Lower lobe of right lung (tissue), 2 donors: Measurements from ENCODE around the gene CERKL. TPM values are rescaled to one million over a fixed set of nuclear protein-coding genes. Genes with fewer than 3 reads are reported as not detected.

Source experiments
- ATAC-seq, 2 donors: fragments of 200-7000 bp; cut with Tn5 transposase; one replicate each; pipeline ENCODE4 v1.9.1; 2020 to 2022; ENCODE audit warnings: mild to moderate bottlenecking in 2 of 2, moderate library complexity in 2 of 2
- DNase-seq: peaks from one replicate; pipeline ENCODE4 v3.0.0-alpha.2; 2020
- H3K27ac ChIP-seq: fragments of 200-600 bp; one replicate; pipeline ENCODE4 v1.8.0; 2022
- H3K27me3 ChIP-seq: fragments of 200-600 bp; one replicate; pipeline ENCODE4 v1.8.0; 2022; ENCODE audit warnings: low read depth
- H3K36me3 ChIP-seq: fragments of 200-600 bp; one replicate; pipeline ENCODE4 v1.8.0; 2022; ENCODE audit warnings: mild to moderate bottlenecking
- H3K4me1 ChIP-seq: fragments of 200-600 bp; one replicate; pipeline ENCODE4 v1.8.0; 2022
- H3K4me3 ChIP-seq: fragments of 200-600 bp; one replicate; pipeline ENCODE4 v1.8.0; 2022; ENCODE audit warnings: mild to moderate bottlenecking
- H3K9me3 ChIP-seq: fragments of 200-600 bp; one replicate; pipeline ENCODE4 v1.8.0; 2022
- intact Hi-C: fragments of 100-400 bp; cut with DNase I; formaldehyde crosslinking; loops from one replicate; pipeline ENCODE4 v1.11.0; 2022
- total RNA-seq: library from RNA; stranded (reverse); fragmentation: NEBNext Ultra II Directional; extraction: Animal tissue kit (Norgen Biotek cat#: 25700); gene quantifications from one replicate; pipeline ENCODE4 v1.2.1, GENCODE V29; 2021
- TF ChIP-seq, protein P1 (sequence below): fragments of 200-600 bp; IDR thresholded peaks from one replicate; pipeline ENCODE4 v1.8.0; 2022; ENCODE audit warnings: antibody characterized with exemption, mild to moderate bottlenecking
- donor health status: DM: no; HTN: yes; CAD: no; lungs with severe emphysema.

The CERKL gene
- total RNA-seq, 1 donor from 2014 or later, result 1.7 TPM

DNA sequence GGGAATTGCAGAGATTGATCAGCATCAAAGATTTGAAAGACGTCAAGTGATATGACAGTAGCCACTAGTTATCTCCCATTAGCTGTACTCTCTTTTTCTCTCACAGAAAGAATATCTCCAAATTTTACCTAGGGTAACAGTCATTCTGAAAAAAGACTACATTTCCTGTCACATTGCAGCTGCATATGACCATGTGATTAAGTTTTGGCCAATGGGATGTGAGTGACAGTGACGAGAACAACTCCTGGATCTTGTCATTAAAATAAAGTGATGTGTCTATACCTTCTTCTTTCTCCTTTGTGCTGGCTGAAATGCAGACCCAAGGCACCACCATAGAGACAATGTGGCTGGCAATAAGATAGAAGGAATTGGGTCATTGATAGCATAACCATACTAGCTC, 34.0 kb upstream of the CERKL start:
- ATAC-seq, result no peak
- Histone ChIP-seq H3K36me3 (no peaks in the 10 kb centered on the region), H3K9me3 (no peaks in the 10 kb centered on the region), H3K4me1 (no peaks in the 10 kb centered on the region), H3K27me3 (peaks cover 12% of the 10 kb centered on the region), H3K4me3 (no peak overlapping the region), H3K27ac (no peak overlapping the region)
- DNase-seq, result no peak
- intact Hi-C loops, result no loop called here
- TF ChIP-seq, protein P1, sequence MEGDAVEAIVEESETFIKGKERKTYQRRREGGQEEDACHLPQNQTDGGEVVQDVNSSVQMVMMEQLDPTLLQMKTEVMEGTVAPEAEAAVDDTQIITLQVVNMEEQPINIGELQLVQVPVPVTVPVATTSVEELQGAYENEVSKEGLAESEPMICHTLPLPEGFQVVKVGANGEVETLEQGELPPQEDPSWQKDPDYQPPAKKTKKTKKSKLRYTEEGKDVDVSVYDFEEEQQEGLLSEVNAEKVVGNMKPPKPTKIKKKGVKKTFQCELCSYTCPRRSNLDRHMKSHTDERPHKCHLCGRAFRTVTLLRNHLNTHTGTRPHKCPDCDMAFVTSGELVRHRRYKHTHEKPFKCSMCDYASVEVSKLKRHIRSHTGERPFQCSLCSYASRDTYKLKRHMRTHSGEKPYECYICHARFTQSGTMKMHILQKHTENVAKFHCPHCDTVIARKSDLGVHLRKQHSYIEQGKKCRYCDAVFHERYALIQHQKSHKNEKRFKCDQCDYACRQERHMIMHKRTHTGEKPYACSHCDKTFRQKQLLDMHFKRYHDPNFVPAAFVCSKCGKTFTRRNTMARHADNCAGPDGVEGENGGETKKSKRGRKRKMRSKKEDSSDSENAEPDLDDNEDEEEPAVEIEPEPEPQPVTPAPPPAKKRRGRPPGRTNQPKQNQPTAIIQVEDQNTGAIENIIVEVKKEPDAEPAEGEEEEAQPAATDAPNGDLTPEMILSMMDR, result no peak

DNA sequence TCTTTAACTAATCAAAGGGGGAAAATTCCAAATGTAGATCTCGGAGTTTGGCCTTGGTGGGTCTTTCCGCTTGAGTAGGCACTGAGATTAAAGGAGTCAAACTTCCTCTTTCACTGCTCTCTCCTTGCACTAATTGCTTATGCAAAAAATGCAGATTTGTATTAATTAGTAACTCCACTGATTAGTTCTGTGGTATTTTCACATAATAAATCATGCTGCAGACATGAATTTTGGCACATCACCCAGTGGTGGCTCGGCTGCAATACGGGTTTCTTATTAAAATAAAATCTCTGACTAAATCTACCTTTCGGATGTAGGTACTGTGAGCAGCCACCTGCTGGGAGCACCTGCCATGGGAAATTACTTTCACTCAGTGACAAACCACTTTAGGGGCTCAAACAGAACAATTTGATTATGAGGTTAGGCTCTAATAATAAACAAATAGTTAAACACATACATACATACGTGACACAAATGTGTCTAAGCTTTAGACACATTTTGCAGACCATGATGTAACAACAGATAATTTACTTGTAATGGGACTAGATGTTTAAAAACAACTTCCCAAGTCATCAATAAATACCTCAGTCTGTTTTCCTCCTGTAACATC, 29.8 kb upstream of the CERKL start:
- Histone ChIP-seq H3K27me3 (peaks cover 53% of the 10 kb centered on the region), H3K9me3 (no peaks in the 10 kb centered on the region), H3K4me3 (no peak overlapping the region), H3K4me1 (peaks cover 17% of the 10 kb centered on the region), H3K27ac (no peak overlapping the region), H3K36me3 (no peaks in the 10 kb centered on the region)
- DNase-seq, result no peak
- TF ChIP-seq, protein P1, result no peak
- intact Hi-C loops, result no loop called here
- ATAC-seq, result no peak

DNA sequence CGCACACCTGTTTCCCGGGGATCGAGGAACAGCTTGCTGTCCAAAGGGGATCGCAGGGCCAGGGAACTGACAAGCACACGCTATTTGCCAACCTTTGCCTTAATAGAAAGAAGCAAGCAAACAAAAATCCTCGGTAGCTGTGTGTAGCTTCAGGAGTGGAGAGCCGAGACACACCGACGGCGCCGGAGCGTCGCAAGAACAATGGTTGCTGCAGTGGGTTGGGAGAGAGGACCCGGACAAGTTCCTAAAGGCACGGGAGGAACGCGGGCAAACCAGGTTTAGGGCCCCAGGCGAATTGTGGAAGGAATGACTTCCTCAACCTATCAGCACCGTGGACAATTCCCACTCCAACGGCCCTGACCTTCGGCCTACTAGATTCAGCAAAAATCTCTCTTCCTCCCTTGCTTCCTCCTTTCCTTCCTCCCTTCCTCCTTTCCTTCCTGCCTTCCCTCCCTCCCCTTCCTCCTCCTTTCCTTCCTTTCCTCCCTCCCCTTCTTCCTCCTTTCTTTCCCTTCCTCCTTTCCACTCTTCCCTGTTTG, 28.3 kb upstream of the CERKL start:
- TF ChIP-seq, protein P1, result no peak
- ATAC-seq (no peak), DNase-seq (no peak)
- H3K4me1 ChIP-seq, result peaks cover 26% of the 10 kb centered on the region
- H3K9me3 ChIP-seq, result no peaks in the 10 kb centered on the region
- no peak overlapping the region for H3K27ac ChIP-seq
- no peak overlapping the region for H3K4me3 ChIP-seq
- H3K36me3 ChIP-seq, result no peaks in the 10 kb centered on the region
- peaks cover 67% of the 10 kb centered on the region for H3K27me3 ChIP-seq
- intact Hi-C loops, result no loop called here

DNA sequence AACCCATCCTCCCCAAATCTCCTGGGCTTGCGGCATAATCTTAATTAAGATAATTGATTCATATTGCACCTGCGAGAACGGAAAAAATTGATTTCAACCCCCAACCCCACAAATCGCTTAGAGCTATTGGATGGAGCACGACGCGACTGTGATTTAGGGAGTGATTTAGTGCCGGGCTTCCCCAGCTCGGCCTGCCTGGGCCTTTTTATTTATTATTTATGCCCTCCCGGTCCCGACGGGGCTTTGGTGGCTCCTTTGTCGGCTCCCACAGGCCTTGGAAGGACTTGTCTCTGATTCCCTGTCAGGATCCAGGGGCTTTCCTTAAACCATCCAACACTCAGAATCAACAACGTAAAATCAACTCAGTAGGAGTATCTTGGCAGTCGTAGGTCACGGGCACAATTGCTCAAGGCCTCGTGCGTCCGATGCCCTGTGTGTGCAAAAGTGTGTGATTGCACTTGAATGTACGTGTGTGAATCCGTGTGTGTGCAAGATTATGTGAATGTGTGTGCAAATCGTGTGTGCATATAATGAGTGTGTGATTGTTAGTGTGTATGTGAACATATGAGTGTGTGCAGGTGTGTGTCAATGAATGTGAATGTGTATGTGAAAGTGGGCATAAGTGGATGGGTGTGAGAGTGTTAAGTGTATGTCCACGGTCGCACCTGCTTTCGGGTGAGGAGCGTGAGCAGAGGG, 27.7 kb upstream of the CERKL start:
- H3K27me3 ChIP-seq, result peaks cover 73% of the 10 kb centered on the region
- no peak for DNase-seq
- no peak overlapping the region for H3K4me3 ChIP-seq

DNA sequence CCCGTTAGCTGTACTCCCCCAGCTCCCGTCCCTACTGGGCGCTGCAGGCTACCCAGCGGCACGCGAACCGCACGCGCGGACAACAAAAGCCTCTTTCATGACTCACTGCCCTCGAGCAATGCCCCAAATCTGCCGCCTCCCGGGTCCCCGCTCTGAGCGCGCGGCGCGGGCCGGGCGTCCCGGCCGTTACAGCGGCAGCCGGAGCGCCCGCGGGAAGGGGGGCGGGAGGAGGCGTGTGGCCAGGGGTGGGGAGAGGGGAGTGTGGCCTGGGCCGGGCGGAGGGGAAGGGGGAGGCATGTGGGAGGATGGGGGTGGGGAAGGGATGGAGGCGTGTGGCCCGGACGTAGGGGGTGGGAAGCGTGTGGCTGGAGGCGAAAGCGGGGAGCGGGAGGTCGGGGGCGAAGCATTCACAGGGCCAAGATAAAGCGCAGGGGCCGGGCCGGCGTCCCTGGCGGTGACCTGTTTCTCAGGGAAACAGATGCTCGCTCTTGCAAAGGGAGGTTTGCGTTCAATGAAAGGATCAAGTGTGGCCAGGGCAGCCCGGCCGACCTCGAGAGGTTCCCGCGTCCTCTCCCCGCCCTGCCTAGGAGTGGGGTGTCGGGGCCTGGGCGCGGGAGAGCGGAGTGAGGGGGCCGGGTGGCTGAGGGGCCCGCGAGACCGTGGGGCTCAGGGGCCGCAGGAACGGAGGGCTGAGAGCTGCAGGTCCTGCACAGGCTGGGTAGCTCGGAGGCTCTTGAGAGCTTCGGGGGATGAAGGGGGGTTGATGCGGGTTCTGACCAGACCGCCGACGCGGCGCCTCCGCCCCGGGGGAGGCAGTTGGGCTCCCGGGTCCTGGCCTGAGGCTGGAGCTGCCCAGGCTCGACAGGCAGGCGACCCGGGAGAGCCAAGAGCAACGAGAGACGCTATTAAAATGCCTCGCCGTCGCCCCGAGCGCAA, 26.9 kb upstream of the CERKL start:
- peaks cover 26% of the 10 kb centered on the region for H3K4me1 ChIP-seq
- ATAC-seq, result peak in 1 of 2 donors; percentile 13
- no peaks in the 10 kb centered on the region for H3K9me3 ChIP-seq
- peak overlapping the region; percentile 11 for H3K4me3 ChIP-seq
- intact Hi-C loops, result no loop called here
- H3K36me3 ChIP-seq, result no peaks in the 10 kb centered on the region
- peaks cover 82% of the 10 kb centered on the region for H3K27me3 ChIP-seq
- TF ChIP-seq, protein P1, result no peak
- no peak overlapping the region for H3K27ac ChIP-seq
- DNase-seq, result no peak

More for the DNA sequence above, 27.7 kb upstream of the CERKL start:
- peaks cover 26% of the 10 kb centered on the region for H3K4me1 ChIP-seq
- TF ChIP-seq, protein P1, result no peak
- no peaks in the 10 kb centered on the region for H3K9me3 ChIP-seq
- intact Hi-C loops, result no loop called here
- H3K27ac ChIP-seq, result no peak overlapping the region
- no peaks in the 10 kb centered on the region for H3K36me3 ChIP-seq
- ATAC-seq, result no peak
